Measurements from ENCODE around the gene TRIM38. TPM values are rescaled to one million over a fixed set of nuclear protein-coding genes. Genes with fewer than 3 reads are reported as not detected.
"Not testable (repeated sequence)": the region's sequence is repeated elsewhere in the genome, so short reads cannot be mapped to it uniquely, and the experiment has no call there.

TRIM38 gene
- total and polyA plus RNA-seq, 9 donors = 3.8 to 10.3 (median 6.4) TPM

GRCh38 chr6:25943887-25944286 is 18.7 kb upstream of the TRIM38 start:
- H3K36me3 ChIP-seq = no peaks in the 10 kb centered on the region
- H3K27me3 ChIP-seq = no peaks in the 10 kb centered on the region
- intact Hi-C loops (cut with DNase I) = no loop called here
- H3K4me3 ChIP-seq = no peak overlapping the region
- no peak overlapping the region for H3K27ac ChIP-seq
- H3K9me3 ChIP-seq = no peaks in the 10 kb centered on the region
- TF ChIP-seq EP300 (IDR thresholded peaks at IDR 0.05) (no peak), POLR2A (IDR thresholded peaks at IDR 0.05) (no peak)
- TF ChIP-seq, protein P1, sequence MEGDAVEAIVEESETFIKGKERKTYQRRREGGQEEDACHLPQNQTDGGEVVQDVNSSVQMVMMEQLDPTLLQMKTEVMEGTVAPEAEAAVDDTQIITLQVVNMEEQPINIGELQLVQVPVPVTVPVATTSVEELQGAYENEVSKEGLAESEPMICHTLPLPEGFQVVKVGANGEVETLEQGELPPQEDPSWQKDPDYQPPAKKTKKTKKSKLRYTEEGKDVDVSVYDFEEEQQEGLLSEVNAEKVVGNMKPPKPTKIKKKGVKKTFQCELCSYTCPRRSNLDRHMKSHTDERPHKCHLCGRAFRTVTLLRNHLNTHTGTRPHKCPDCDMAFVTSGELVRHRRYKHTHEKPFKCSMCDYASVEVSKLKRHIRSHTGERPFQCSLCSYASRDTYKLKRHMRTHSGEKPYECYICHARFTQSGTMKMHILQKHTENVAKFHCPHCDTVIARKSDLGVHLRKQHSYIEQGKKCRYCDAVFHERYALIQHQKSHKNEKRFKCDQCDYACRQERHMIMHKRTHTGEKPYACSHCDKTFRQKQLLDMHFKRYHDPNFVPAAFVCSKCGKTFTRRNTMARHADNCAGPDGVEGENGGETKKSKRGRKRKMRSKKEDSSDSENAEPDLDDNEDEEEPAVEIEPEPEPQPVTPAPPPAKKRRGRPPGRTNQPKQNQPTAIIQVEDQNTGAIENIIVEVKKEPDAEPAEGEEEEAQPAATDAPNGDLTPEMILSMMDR (IDR thresholded peaks at IDR 0.05) = no peak
- 74 to 81% (median 78%) methylated on average over 1 of the region's 1 CpG for WGBS, 3 donors
- no peak for DNase-seq
- H3K4me1 ChIP-seq (ENCODE audit: insufficient read depth) = no peaks in the 10 kb centered on the region

DNA sequence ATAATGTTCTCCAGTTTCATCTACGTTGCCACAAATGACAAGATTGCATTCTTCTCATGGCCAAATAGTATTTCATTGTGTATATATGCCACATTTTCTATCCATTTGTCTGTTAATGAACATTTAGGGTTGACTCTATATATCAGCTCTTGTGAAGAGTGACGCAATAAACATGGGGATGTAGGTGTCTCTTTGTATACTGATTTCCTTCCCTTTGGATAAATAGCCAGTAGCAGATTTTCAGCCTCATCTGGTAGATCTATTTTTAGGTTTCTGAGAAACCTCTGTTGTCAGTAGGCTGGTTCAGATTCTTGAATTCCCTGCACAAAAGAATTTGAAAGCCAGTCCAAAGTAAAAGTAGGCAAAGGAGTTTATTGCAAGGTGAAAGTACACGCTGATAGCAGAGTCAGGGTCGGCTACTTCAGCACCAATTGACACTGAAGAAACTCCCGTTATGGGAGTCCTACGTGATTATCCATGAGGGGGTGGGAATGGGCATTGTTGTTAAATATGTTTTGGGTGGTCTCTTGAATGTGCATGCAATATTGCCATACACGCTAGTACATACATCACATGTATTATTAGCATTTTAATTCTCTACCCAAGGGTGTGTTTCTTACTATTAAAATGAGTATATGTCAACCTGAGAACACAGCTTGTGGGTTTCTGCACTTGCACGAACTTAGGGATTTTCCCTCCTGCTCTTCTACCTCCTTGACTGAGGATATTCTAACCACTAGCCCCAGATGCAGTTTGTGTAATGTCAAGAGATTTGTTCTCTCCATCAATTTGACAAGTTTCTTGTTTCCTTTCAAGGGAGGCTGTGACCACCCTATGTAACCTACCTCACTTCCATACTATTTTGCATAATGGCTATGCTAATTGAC is 17.7 kb upstream of the TRIM38 start:
- TF ChIP-seq, protein P1 (IDR thresholded peaks at IDR 0.05) = no peak
- TF ChIP-seq EP300 (IDR thresholded peaks at IDR 0.05) (no peak), POLR2A (IDR thresholded peaks at IDR 0.05) (no peak)
- WGBS, 3 donors = 58 to 63% (median 63%) methylated on average over 8 of the region's 8 CpGs
- no peaks in the 10 kb centered on the region for H3K27me3 ChIP-seq
- DNase-seq = no peak
- H3K36me3 ChIP-seq = no peaks in the 10 kb centered on the region
- intact Hi-C loops (cut with DNase I) = no loop called here
- H3K4me3 ChIP-seq = no peak overlapping the region
- H3K4me1 ChIP-seq (ENCODE audit: insufficient read depth) = no peaks in the 10 kb centered on the region
- H3K9me3 ChIP-seq = no peaks in the 10 kb centered on the region
- no peak overlapping the region for H3K27ac ChIP-seq

DNA sequence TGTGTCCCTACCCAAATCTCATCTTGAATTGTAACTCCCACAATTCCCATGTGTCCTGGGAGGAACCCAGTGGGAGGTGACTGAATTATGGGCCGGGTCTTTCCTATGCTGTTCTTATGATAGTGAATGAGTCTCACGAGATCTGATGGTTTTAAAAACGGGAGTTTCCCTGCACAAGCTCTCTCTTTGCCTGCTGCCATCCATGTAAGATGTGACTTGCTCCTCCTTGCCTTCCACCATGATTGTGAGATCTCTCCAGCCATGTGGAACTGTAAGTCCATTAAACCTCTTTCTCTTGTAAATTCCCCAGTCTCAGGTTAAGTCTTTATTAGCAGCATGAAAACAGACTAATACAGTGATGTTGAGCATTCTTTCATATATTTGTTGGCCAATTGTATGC is 16.9 kb upstream of the TRIM38 start:
- H3K4me3 ChIP-seq; DNase-seq; intact Hi-C loops (cut with DNase I); H3K27me3 ChIP-seq; H3K36me3 ChIP-seq; H3K4me1 ChIP-seq (ENCODE audit: insufficient read depth); H3K27ac ChIP-seq; H3K9me3 ChIP-seq: not testable (repeated sequence)
- WGBS, 3 donors = 82 to 90% (median 87%) methylated on average over 3 of the region's 3 CpGs

GRCh38 chr6:25946631-25947030 is 16.0 kb upstream of the TRIM38 start:
- WGBS, 3 donors = 88 to 90% (median 90%) methylated on average over 2 of the region's 2 CpGs
- intact Hi-C loops (cut with DNase I) = no loop called here
- TF ChIP-seq, protein P1 (IDR thresholded peaks at IDR 0.05) = no peak
- TF ChIP-seq EP300 (IDR thresholded peaks at IDR 0.05) = no peak
- TF ChIP-seq POLR2A (IDR thresholded peaks at IDR 0.05) = no peak
- no peak overlapping the region for H3K27ac ChIP-seq
- H3K36me3 ChIP-seq = no peaks in the 10 kb centered on the region
- no peak overlapping the region for H3K4me3 ChIP-seq
- H3K9me3 ChIP-seq = no peaks in the 10 kb centered on the region
- DNase-seq = no peak
- no peaks in the 10 kb centered on the region for H3K4me1 ChIP-seq (ENCODE audit: insufficient read depth)
- H3K27me3 ChIP-seq = no peaks in the 10 kb centered on the region

- H3K27ac ChIP-seq; DNase-seq; H3K4me3 ChIP-seq; H3K27me3 ChIP-seq; H3K4me1 ChIP-seq (ENCODE audit: insufficient read depth); intact Hi-C loops (cut with DNase I); H3K9me3 ChIP-seq; H3K36me3 ChIP-seq: not testable (repeated sequence)
- WGBS, 3 donors = 94 to 97% (median 96%) methylated on average over 3 of the region's 3 CpGs
Measured at GRCh38 chr6:25947492-25947891, 15.1 kb upstream of the TRIM38 start.
